HepG2 (cell line): Measurements from ENCODE around the gene BPIFB4. TPM values are rescaled to one million over a fixed set of nuclear protein-coding genes. Genes with fewer than 3 reads are reported as not detected.

ENCODE experiments used
- CTCF ChIP-seq: sonication (generic); formaldehyde crosslinking; IDR thresholded peaks from 2 replicates; pipeline ENCODE4 v1.5.0; 2020; ENCODE audit warnings: mild to moderate bottlenecking, missing genetic modification reagents, moderate library complexity
- GTF2F1 ChIP-seq: fragments of 150-350 bp; IDR thresholded peaks from 2 replicates; pipeline ENCODE4 v1.6.1; 2014; ENCODE audit warnings: low read length
- KIAA2018 ChIP-seq: sonication (generic); formaldehyde crosslinking; IDR thresholded peaks from 2 replicates; pipeline ENCODE4 v1.5.0; 2020; ENCODE audit warnings: mild to moderate bottlenecking, missing genetic modification reagents, borderline replicate concordance
- MAZ ChIP-seq, 2 experiments: sonication (generic) in 1 of 2; formaldehyde crosslinking in 1 of 2; IDR thresholded peaks; 2 replicates each; pipeline versions ENCODE4 v1.5.0 to v1.6.1; 2012 to 2020; ENCODE audit warnings: low read depth in 2 of 2, mild to moderate bottlenecking in 2 of 2, borderline replicate concordance in 1 of 2, improper control_type of control experiment in 1 of 2, low read length in 1 of 2, missing genetic modification reagents in 1 of 2, moderate library complexity in 1 of 2
- MYPOP ChIP-seq: sonication (generic); formaldehyde crosslinking; IDR thresholded peaks from 2 replicates; pipeline ENCODE4 v1.8.1; 2023; ENCODE audit warnings: mild to moderate bottlenecking, moderate library complexity, missing genetic modification reagents
- PRDM4 ChIP-seq: sonication (generic); formaldehyde crosslinking; IDR thresholded peaks from 2 replicates; pipeline ENCODE4 v1.9.0; 2021; ENCODE audit warnings: missing genetic modification reagents, borderline replicate concordance
- SKI ChIP-seq: fragments of 450-650 bp; IDR thresholded peaks from one replicate; pipeline ENCODE4 v1.6.1; 2018; ENCODE audit warnings: mild to moderate bottlenecking; ENCODE audit not compliant: partially characterized antibody
- SUZ12 ChIP-seq: fragments of 150-350 bp; IDR thresholded peaks from 2 replicates; pipeline ENCODE4 v1.6.1; 2014; ENCODE audit warnings: low read depth, low read length
- ZFAT ChIP-seq: sonication (generic); formaldehyde crosslinking; conservative IDR thresholded peaks from 2 replicates; pipeline ENCODE4 v1.8.1; 2023; ENCODE audit warnings: missing genetic modification reagents, inconsistent platforms
- ZNF281 ChIP-seq: sonication (generic); formaldehyde crosslinking; IDR thresholded peaks from 2 replicates; pipeline ENCODE4 v1.4.0; 2020; ENCODE audit warnings: missing genetic modification reagents, borderline replicate concordance
- polyA plus RNA-seq, 8 experiments: library from polyadenylated mRNA; depleted of rRNA in 3 of 8; stranded (reverse) in 7 of 8; unstranded in 1 of 8; fragments of >200 nt; fragmentation: Illumina TruSeq in 4 of 8; extraction: Trizol in 4 of 8; gene quantifications; 2 replicates each; pipeline versions ENCODE4 v1.2.1 to v1.2.3, GENCODE V29; 2011 to 2016; ENCODE audit warnings: low read depth in 4 of 8, missing spikeins in 1 of 8, mixed read lengths in 1 of 8; ENCODE audit not compliant: insufficient read depth in 1 of 8
- total RNA-seq, 5 experiments: library from RNA; depleted of rRNA; stranded (reverse); fragments of >200 nt; fragmentation: Illumina TruSeq; extraction: Trizol; gene quantifications; 2 replicates each; pipeline ENCODE4 v1.2.3, GENCODE V29; 2016; ENCODE audit warnings: low read depth in 1 of 5

BPIFB4 gene
- total and polyA plus RNA-seq, 2 of the 13 experiments (the other 11 are each of a cell fraction or from before 2014, with no cell fraction given) = 0.09 TPM; not detected in 1

- TF ChIP-seq KIAA2018 (CRISPR knock-in tag) (no peak), ZNF281 (CRISPR knock-in tag) (no peak), PRDM4 (CRISPR knock-in tag) (no peak), GTF2F1 (no peak), SUZ12 (no peak), MAZ (IDR thresholded peaks at IDR 0.05; ENCODE audit: borderline replicate concordance, low read depth, low read length) (no peak), MAZ (CRISPR knock-in tag; IDR thresholded peaks at IDR 0.05; ENCODE audit: low read depth) (no peak), CTCF (CRISPR knock-in tag) (no peak), MYPOP (CRISPR knock-in tag) (no peak; the same call in 1 of the 2 replicates), SKI (no peak), ZFAT (CRISPR knock-in tag) (no peak)
Observed at GRCh38 chr20:33127422-33128097, 48.1 kb downstream of the BPIFB4 start (continued).
